HG02870 (cell line): ENCODE data around the gene PLA2G4C.

ENCODE experiments used
- ATAC-seq: cut with Tn5 transposase; IDR thresholded peaks from one replicate; pipeline ENCODE4 v1.9.1; 2021; ENCODE audit warnings: mild to moderate bottlenecking, moderate library complexity; ENCODE audit not compliant: unreplicated experiment

PLA2G4C gene

GRCh38 chr19:48000846-48001245, 109.8 kb downstream of the PLA2G4C start:
- ATAC-seq, result no peak

- no peak for ATAC-seq
These were observed 111.8 kb downstream of the PLA2G4C start for GRCh38 chr19:47998800-47999199.
